ENCODE results near the gene PHF23. TPM values are rescaled to one million over a fixed set of nuclear protein-coding genes. Genes with fewer than 3 reads are reported as not detected.

The PHF23 gene
- total and polyA plus RNA-seq, 8 donors: 7.0 to 23.3 (median 11.9) TPM

DNA sequence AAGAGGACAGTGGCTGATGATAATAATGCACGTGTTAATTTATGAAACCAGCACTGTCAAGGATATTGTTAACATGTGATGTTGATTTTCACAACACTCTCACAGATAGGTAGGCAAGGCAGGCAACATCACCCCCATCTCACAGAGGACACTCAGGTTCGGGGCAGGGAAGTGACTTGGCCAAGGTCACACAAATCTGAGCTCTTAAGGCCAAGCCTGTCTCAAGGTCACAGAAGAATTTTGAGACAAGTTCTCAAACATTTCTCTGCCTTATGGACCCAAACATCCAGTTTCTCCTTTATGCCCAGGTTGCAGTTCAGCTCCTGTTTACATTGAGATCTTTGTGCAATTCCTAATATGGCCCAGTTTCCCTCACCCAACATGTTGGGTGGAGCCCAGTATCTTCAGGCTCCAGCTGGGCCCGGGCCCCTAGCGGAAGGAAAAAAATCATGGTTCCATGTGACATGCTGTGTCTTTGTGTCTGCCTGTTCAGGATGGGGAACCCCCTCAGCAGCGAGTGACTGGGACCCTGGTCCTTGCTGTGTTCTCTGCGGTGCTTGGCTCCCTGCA is 43.6 kb upstream of the PHF23 start:
- no peak for DNase-seq
- no peak for ATAC-seq
- TF ChIP-seq, protein P1, sequence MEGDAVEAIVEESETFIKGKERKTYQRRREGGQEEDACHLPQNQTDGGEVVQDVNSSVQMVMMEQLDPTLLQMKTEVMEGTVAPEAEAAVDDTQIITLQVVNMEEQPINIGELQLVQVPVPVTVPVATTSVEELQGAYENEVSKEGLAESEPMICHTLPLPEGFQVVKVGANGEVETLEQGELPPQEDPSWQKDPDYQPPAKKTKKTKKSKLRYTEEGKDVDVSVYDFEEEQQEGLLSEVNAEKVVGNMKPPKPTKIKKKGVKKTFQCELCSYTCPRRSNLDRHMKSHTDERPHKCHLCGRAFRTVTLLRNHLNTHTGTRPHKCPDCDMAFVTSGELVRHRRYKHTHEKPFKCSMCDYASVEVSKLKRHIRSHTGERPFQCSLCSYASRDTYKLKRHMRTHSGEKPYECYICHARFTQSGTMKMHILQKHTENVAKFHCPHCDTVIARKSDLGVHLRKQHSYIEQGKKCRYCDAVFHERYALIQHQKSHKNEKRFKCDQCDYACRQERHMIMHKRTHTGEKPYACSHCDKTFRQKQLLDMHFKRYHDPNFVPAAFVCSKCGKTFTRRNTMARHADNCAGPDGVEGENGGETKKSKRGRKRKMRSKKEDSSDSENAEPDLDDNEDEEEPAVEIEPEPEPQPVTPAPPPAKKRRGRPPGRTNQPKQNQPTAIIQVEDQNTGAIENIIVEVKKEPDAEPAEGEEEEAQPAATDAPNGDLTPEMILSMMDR (IDR thresholded peaks at IDR 0.05): no peak
- FAIRE-seq: no peak
- Histone ChIP-seq H3K27me3 (no peaks in the 10 kb centered on the region), H3K27ac (no peak overlapping the region), H3K4me3 (no peak overlapping the region), H3K4me1 (peaks cover 5 to 14% (median 9%) of the 10 kb centered on the region in 3 donors), H3K36me3 (no peaks in the 10 kb centered on the region), H3K9me3 (no peaks in the 10 kb centered on the region)
- intact Hi-C loops (cut with DNase I): no loop called here
- 50 to 52% methylated on average over 6 of the region's 6 CpGs for WGBS, 2 donors

DNA sequence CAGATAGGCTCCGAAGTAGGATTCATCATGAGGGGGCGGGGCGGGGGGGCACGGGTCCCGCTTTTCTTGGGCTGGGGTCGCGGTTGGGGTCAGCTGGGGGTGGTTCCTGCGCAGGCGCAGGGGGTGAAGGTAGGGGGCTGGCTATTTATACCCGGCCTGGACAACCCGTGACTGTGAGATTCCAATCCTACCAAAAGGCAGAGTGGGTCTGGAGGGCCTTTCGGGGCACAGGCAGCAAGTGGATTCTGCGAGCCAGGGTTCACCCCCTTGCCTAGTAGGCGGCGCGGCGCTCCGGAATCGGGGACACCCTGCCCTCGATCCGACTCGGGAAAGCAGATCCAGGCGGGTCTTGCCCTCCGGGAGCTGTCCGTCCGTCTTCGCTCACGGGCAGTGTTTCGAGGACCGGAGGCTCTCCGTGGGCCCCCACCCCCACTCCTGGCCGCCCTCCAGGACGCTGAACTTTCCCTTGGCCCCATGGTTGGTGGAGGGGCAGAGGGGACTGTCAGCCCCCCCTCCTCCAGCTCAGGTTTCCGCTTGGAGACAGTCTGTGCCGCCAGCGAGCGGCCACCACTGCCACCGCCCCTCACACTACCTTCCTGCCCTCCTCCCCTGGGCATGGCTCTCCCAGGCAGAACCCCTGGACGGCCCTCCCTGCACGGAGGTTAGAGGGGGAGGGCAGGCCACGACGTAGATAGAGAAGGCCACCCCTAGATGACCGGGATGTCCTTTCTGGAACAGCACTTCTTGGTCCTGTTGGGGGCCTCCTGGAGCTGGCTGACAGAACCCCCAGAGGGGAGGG is 42.9 kb upstream of the PHF23 start:
- intact Hi-C loops (cut with DNase I): no loop called here
- FAIRE-seq: no peak
- H3K4me3 ChIP-seq: peak overlapping the region in 2 of 4 donors; percentile 35 to 48

DNA sequence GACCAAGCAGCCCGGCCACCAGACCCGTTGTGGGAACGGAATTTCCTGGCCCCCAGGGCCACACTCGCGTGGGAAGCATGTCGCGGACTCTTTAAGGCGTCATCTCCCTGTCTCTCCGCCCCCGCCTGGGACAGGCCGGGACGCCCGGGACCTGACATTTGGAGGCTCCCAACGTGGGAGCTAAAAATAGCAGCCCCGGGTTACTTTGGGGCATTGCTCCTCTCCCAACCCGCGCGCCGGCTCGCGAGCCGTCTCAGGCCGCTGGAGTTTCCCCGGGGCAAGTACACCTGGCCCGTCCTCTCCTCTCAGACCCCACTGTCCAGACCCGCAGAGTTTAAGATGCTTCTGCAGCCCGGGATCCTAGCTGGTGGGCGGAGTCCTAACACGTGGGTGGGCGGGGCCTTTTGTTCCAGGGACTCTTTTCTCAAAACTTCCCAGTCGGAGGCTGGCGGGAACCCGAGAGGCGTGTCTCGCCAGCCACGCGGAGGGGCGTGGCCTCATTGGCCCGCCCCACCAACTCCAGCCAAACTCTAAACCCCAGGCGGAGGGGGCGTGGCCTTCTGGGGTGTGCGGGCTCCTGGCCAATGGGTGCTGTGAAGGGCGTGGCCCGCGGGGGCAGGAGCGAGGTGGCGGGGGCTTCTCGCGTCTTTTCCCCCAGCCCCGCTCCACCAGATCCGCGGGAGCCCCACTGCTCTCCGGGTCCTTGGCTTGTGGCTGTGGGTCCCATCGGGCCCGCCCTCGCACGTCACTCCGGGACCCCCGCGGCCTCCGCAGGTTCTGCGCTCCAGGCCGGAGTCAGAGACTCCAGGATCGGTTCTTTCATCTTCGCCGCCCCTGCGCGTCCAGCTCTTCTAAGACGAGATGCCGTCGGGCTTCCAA is 42.1 kb upstream of the PHF23 start, which contains the start of gene SLC2A4:
Gene SLC2A4, plus strand, starts transcription at position 645 of the 879 bp plus-strand sequence. Its CDS starts 217 bp downstream, at position 862.
- no peaks in the 10 kb centered on the region for H3K36me3 ChIP-seq
- H3K4me1 ChIP-seq: peaks cover 5 to 14% (median 9%) of the 10 kb centered on the region in 3 donors
- no peaks in the 10 kb centered on the region for H3K27me3 ChIP-seq
- H3K4me3 ChIP-seq: peak within 1 kb of the TSS; percentile 16 to 48 (median 32)
- DNase-seq (peak; percentile 90 to 98 (median 96)), ATAC-seq (peak; percentile 88 to 95 (median 92)), FAIRE-seq (peak; percentile 81)
- H3K27ac ChIP-seq: peak within 1 kb of the TSS; percentile 15 to 54 (median 32)
- WGBS, 2 donors: 0% methylated on average over 67 to 71 of the region's 71 CpGs
- intact Hi-C loops (cut with DNase I): no loop called here
- no peaks in the 10 kb centered on the region for H3K9me3 ChIP-seq
- TF ChIP-seq, protein P1 (IDR thresholded peaks at IDR 0.05): no peak

More for the DNA sequence above, 42.9 kb upstream of the PHF23 start:
- H3K36me3 ChIP-seq: no peaks in the 10 kb centered on the region
- TF ChIP-seq, protein P1 (IDR thresholded peaks at IDR 0.05): no peak
- no peaks in the 10 kb centered on the region for H3K27me3 ChIP-seq
- H3K4me1 ChIP-seq: peaks cover 5 to 14% (median 9%) of the 10 kb centered on the region in 3 donors
- no peaks in the 10 kb centered on the region for H3K9me3 ChIP-seq
- peak in 2 of 6 donors; percentile 40 to 63 for DNase-seq
- no peak for ATAC-seq
- 12 to 17% methylated on average over 43 of the region's 43 CpGs for WGBS, 2 donors
- no peak overlapping the region for H3K27ac ChIP-seq

DNA sequence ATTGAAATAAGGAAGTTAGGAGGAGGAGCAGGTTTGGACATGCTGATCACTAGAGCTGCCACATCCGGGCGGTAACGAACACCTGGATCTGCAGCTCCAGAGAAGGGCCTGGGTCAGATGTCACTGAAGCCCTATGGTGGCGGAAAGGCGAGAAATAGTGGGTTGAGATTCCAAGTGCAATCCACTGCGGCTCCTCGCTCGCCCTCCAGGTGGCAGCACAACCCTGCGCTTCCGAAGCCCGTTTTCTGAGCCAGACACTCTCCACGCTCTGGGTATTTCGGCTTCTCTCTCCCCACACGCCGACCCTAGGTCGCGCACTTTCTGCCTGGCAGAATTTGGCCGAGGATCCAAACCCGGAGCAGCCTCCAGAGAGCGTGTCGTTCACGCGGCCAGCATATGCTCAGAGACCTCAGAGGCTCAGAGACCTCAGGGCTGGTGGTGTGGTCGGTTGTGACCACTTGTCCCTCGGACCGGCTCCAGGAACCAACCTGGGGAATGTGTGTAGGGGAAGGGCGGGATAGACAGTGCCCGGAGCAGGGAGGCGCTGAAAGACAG is 41.3 kb upstream of the PHF23 start:
- TF ChIP-seq, protein P1 (IDR thresholded peaks at IDR 0.05): peak; percentile 73 to 91 (median 85)
- WGBS, 2 donors: 0 to 1% methylated on average over 29 of the region's 29 CpGs
- H3K4me1 ChIP-seq: peaks cover 5 to 14% (median 9%) of the 10 kb centered on the region in 3 donors
- intact Hi-C loops (cut with DNase I): no loop called here
- H3K27ac ChIP-seq: peak overlapping the region; percentile 15 to 54 (median 32)
- H3K9me3 ChIP-seq: no peaks in the 10 kb centered on the region
- ATAC-seq (peak; percentile 87 to 92 (median 89)), DNase-seq (peak; percentile 70 to 92 (median 86)), FAIRE-seq (no peak)
- H3K27me3 ChIP-seq: no peaks in the 10 kb centered on the region
- H3K4me3 ChIP-seq: peak overlapping the region in 2 of 4 donors; percentile 35 to 48
- no peaks in the 10 kb centered on the region for H3K36me3 ChIP-seq
